Ovary (tissue), 9 donors: Measurements from ENCODE around the gene PPP1R1C. TPM values are rescaled to one million over a fixed set of nuclear protein-coding genes. Genes with fewer than 3 reads are reported as not detected.

Source experiments
- DNase-seq, 5 donors: peaks; one replicate each; pipeline ENCODE4 v3.0.0-alpha.2; 2019 to 2020
- H3K27ac ChIP-seq, 2 donors: fragments of 200-600 bp; one replicate each; pipeline versions ENCODE4 v1.5.1 to v1.8.0; 2019 to 2022
- H3K27me3 ChIP-seq: fragments of 200-600 bp; one replicate; pipeline ENCODE4 v1.8.0; 2022
- H3K36me3 ChIP-seq: fragments of 200-600 bp; sonication (generic); one replicate; pipeline ENCODE4 v1.5.1; 2019
- H3K4me1 ChIP-seq: one replicate; pipeline ENCODE4 v1.8.1; 2013; ENCODE audit warnings: mild to moderate bottlenecking, moderate library complexity; ENCODE audit not compliant: insufficient read depth
- H3K4me3 ChIP-seq: fragments of 200-600 bp; sonication (generic); one replicate; pipeline ENCODE4 v1.5.1; 2017
- H3K9me3 ChIP-seq, 2 donors: fragments of 200-600 bp in 1 of 2; sonication (generic) in 1 of 2; one replicate each; pipeline versions ENCODE4 v1.5.1 to v1.8.1; 2013 to 2019; ENCODE audit warnings: mild to moderate bottlenecking in 1 of 2, moderate library complexity in 1 of 2
- EP300 ChIP-seq: sonication (generic); formaldehyde crosslinking; IDR thresholded peaks from one replicate; pipeline ENCODE4 v1.6.1; 2017; ENCODE audit warnings: antibody characterized with exemption
- POLR2A ChIP-seq: fragments of 450-650 bp; IDR thresholded peaks from one replicate; pipeline ENCODE4 v1.6.1; 2017; ENCODE audit warnings: antibody characterized with exemption, mild to moderate bottlenecking, moderate library complexity
- WGBS, 3 donors: extraction: QIAGEN DNeasy Blood & Tissue Kit in 1 of 3; methylation state at CpG; one replicate each; pipeline versions ENCODE4 v1.1.5 to v1.1.7; 2013 to 2017; 5-methylcytosine and 5-hydroxymethylcytosine counted together
- intact Hi-C, 4 donors: fragments of 100-400 bp; cut with DNase I; formaldehyde crosslinking; loops; one replicate each; pipeline versions ENCODE4 v1.11.0 to v1.15.1; 2022 to 2023
- polyA plus RNA-seq, 2 donors: library from polyadenylated mRNA; stranded (reverse); fragments of 200-250 nt in 1 of 2; fragments of 350-450 nt in 1 of 2; fragmentation: Illumina TruSeq in 1 of 2; extraction: RNeasy Lipid Tissue Mini Kit (QIAGEN cat#74804) in 1 of 2; gene quantifications; one replicate each; pipeline ENCODE4 v1.2.3, GENCODE V29; 2013 to 2014
- total RNA-seq, 7 donors: library from RNA; depleted of rRNA in 2 of 7; stranded (reverse); fragments of >200 nt in 2 of 7; fragmentation: NEBNext Ultra II Directional in 3 of 7; extraction: Animal tissue kit (Norgen Biotek cat#: 25700) in 3 of 7; gene quantifications; one replicate each; pipeline versions ENCODE4 v1.1.0 to v1.2.4, GENCODE V29; 2016 to 2023
- TF ChIP-seq, protein P1 (sequence below), 3 donors: fragments of 450-650 bp in 2 of 3; fragments of 200-600 bp in 1 of 3; IDR thresholded peaks; one replicate each; pipeline versions ENCODE4 v1.5.1 to v1.8.0; 2016 to 2022; ENCODE audit warnings: antibody characterized with exemption in 3 of 3, mild to moderate bottlenecking in 1 of 3
- donor health status: DM: no; HTN: no; CAD: no; lungs with moderate emphysema.
- donor health status: DM: no; HTN: no; CAD: no.
- donor health status: Bipolar disorder and iron deficiency.
- donor health status: DM: yes; HTN: yes; CAD: no.
- donor health status: DM: no; HTN: no; CAD: no.
- donor health status: DM: yes; HTN: yes; CAD: no.

PPP1R1C gene
- total and polyA plus RNA-seq, 9 donors, result 0.10 to 1.1 (median 0.76) TPM; not detected in 5

DNA sequence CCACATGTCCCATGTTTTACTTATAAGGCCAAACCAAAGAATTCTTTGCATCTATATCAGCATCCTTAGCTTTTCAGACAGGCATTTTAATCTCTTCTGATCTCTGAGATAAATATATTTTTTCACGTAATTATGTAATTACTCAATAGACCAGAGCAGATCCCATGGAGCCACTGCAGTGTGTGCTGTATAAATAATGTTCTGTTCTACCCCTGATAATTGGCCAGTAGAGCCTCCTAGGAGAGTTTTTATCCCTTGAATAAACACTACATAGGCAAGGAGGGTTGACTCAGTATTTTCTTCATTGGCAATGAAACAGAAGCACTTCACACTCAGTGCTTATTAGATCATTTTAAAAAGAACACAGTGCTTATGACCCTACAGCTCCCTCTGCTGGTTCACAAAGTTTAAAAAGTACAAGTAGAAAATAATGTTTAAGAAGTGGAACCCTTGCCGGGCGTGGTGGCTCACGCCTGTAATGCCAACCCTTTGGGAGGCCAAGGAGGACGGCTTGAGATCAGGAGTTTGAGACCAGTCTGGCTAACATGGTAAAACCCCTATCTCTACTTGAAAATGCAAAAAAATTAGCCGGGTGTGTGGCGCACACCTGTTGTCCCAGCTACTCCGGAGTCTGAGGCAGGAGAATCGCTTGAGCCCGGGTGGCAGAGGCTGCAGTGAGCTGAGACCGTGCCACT, 91.9 kb downstream of the PPP1R1C start:
- TF ChIP-seq, protein P1, sequence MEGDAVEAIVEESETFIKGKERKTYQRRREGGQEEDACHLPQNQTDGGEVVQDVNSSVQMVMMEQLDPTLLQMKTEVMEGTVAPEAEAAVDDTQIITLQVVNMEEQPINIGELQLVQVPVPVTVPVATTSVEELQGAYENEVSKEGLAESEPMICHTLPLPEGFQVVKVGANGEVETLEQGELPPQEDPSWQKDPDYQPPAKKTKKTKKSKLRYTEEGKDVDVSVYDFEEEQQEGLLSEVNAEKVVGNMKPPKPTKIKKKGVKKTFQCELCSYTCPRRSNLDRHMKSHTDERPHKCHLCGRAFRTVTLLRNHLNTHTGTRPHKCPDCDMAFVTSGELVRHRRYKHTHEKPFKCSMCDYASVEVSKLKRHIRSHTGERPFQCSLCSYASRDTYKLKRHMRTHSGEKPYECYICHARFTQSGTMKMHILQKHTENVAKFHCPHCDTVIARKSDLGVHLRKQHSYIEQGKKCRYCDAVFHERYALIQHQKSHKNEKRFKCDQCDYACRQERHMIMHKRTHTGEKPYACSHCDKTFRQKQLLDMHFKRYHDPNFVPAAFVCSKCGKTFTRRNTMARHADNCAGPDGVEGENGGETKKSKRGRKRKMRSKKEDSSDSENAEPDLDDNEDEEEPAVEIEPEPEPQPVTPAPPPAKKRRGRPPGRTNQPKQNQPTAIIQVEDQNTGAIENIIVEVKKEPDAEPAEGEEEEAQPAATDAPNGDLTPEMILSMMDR (IDR thresholded peaks at IDR 0.05), result peak in 2 of 3 donors; percentile 32 to 59
- TF ChIP-seq EP300 (no peak), POLR2A (no peak)
- Histone ChIP-seq H3K36me3 (no peaks in the 10 kb centered on the region), H3K27me3 (no peaks in the 10 kb centered on the region), H3K27ac (no peak overlapping the region), H3K4me1 (no peaks in the 10 kb centered on the region), H3K9me3 (no peaks in the 10 kb centered on the region), H3K4me3 (no peak overlapping the region)
- WGBS, 3 donors, result 57 to 61% (median 58%) methylated on average over 11 of the region's 11 CpGs
- peak in 2 of 5 donors; percentile 8 to 17 for DNase-seq
- intact Hi-C loops, result loop anchor here in 3 of 4 donors (5.0 kb wide), 1 partner anchor 335 kb away; no protein-coding TSS in a partner anchor

DNA sequence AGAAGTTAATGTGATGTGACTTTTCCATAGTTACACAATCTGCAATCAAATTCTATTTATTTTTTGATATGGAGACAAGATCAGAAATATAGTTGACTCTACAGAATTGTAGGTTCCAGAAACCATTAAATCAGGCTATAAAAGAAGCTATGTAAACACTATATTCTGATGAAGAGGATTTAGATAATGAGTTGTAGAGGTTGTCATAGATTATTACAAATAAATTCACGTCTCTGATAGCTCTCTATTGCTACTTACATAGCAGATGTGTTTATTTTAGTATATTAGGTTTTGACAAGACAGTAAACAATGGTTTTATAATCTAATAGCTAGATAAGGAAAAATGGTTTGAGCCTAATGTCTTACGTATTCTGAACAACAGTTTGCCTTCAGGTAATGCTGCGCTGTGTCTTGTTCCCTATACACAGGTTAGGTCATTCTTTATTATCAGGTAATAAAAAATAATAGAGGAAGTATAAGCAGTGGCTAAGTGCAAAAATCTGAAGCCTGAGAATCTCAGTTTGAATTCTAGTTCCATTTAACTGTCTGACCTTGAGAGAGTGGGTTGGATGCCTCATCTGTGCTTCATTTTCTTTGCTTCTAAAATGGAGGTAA, 93.4 kb downstream of the PPP1R1C start:
- intact Hi-C loops, result loop anchor here in 3 of 4 donors (5.0 kb wide), 1 partner anchor 337 kb away; no protein-coding TSS in a partner anchor
- H3K4me1 ChIP-seq, result no peaks in the 10 kb centered on the region
- no peaks in the 10 kb centered on the region for H3K27me3 ChIP-seq
- H3K27ac ChIP-seq, result no peak overlapping the region
- DNase-seq, result no peak
- WGBS, 3 donors, result 89 to 93% (median 92%) methylated on average over 3 of the region's 3 CpGs
- H3K4me3 ChIP-seq, result no peak overlapping the region
- TF ChIP-seq POLR2A (no peak), EP300 (no peak)
- TF ChIP-seq, protein P1 (IDR thresholded peaks at IDR 0.05), result no peak
- H3K9me3 ChIP-seq, result no peaks in the 10 kb centered on the region
- no peaks in the 10 kb centered on the region for H3K36me3 ChIP-seq

DNA sequence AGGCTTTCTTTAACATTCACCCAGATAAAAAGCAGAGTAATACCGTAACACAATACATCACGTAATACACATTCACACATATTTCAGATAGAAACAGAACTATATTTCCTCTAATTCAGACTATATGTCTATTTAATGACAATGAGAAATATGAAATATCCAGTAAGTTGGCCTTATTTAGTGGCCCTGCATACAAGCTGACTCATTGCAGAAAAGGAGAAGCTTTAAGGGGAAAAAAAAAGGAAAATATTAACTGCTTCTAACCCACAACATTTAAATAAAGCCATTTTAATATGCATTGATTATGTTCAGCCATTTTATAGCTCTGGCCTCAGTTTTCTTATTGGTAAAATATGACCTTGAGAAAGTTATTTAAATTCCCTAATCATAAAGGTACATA, 94.8 kb downstream of the PPP1R1C start:
- DNase-seq, result no peak
- 94 to 98% (median 97%) methylated on average over 2 of the region's 2 CpGs for WGBS, 3 donors
- Histone ChIP-seq H3K27me3 (no peaks in the 10 kb centered on the region), H3K27ac (no peak overlapping the region), H3K4me1 (no peaks in the 10 kb centered on the region), H3K4me3 (no peak overlapping the region), H3K9me3 (no peaks in the 10 kb centered on the region), H3K36me3 (no peaks in the 10 kb centered on the region)
- intact Hi-C loops, result no loop called here
- TF ChIP-seq EP300, result no peak
- no peak for TF ChIP-seq POLR2A
- TF ChIP-seq, protein P1 (IDR thresholded peaks at IDR 0.05), result no peak

DNA sequence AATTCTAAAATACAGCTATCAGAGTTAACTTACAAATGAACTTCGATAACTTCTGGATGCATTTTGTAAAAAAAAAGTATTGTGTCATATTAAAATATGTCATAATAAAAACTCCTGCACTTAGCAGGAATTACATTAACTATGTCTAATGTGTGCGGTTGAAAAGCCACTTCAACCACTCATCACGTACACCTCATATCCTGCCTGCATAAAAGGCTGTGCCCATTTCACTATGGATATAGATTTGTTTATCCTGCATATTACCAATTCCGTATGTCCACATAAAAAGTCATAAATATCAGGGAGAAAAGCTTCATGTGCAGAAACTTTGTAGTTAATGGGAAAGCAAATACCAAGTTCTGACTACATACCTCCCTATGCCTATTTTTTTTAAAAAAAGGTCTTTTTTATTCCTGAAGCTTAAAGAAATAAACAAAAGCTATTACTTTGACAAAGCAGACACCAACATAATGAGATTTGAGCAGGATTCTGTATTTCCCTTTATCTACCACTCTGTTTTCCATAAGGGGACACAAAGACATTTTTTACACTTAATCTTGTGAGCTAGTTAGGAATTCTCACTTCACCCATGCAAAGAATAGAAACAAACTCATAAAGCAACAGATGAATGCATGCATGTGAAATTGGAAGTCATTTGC, 96.1 kb downstream of the PPP1R1C start:
- 72 to 77% (median 73%) methylated on average over 4 of the region's 4 CpGs for WGBS, 3 donors
- Histone ChIP-seq H3K36me3 (no peaks in the 10 kb centered on the region), H3K4me1 (no peaks in the 10 kb centered on the region), H3K4me3 (no peak overlapping the region), H3K9me3 (no peaks in the 10 kb centered on the region), H3K27me3 (no peaks in the 10 kb centered on the region), H3K27ac (no peak overlapping the region)
- TF ChIP-seq EP300, result no peak
- TF ChIP-seq, protein P1 (IDR thresholded peaks at IDR 0.05), result no peak
- no peak for TF ChIP-seq POLR2A
- intact Hi-C loops, result no loop called here
- no peak for DNase-seq
